HepG2 (cell line): ENCODE results near the gene POLL. TPM values are rescaled to one million over a fixed set of nuclear protein-coding genes. Genes with fewer than 3 reads are reported as not detected.

ENCODE experiments used
- ATAC-seq: fragments of 200-7000 bp; cut with Tn5 transposase; 3 replicates; pipeline ENCODE4 v1.9.1; 2020; ENCODE audit warnings: mild to moderate bottlenecking, moderate library complexity
- BruUV-seq: library from RNA; stranded (reverse); fragments of 400-500 nt; replicated peaks from 2 replicates; lab custom pipeline; 2021; lab: Mats Ljungman, UMichigan
- CTCF ChIA-PET: fragments of 300-600 bp; formaldehyde crosslinking; extraction: SDS; loops from one replicate; lab custom pipeline; 2021; ENCODE audit warnings: low total read pairs, inconsistent platforms, low intra/inter-chr PET ratio; lab: Yijun Ruan, JAX
- POLR2A ChIA-PET: fragments of 350-600 bp; sonication (Branson Sonifier 250); formaldehyde crosslinking; loops from one replicate; lab custom pipeline; 2020; ENCODE audit warnings: antibody characterized with exemption, inconsistent platforms; lab: Yijun Ruan, JAX
- DNase-seq: peaks from one replicate; pipeline ENCODE4 v3.0.0-alpha.2; 2015; ENCODE audit warnings: low spot score
- FAIRE-seq: peaks from 3 replicates; lab custom pipeline; 2011; peaks lifted over from hg19 to GRCh38; lab: Jason Lieb, UNC
- H2AFZ ChIP-seq: one replicate; pipeline ENCODE4 v1.6.1; 2011; ENCODE audit warnings: low read length, inconsistent platforms
- H3K27ac ChIP-seq: fragments of 300-600 bp; 3 replicates; pipeline ENCODE4 v1.8.0; 2011; ENCODE audit warnings: mixed run types, mild to moderate bottlenecking, mixed read lengths, low read length, inconsistent platforms; ENCODE audit not compliant: insufficient read depth; ENCODE audit errors: extremely low read length
- H3K27me3 ChIP-seq, 2 experiments: fragments of 200-600 bp in 1 of 2; 2 replicates in 1 of 2; 3 replicates in 1 of 2; pipeline versions ENCODE4 v1.6.0 to v1.8.0; 2011; ENCODE audit warnings: low read length in 2 of 2, mild to moderate bottlenecking in 2 of 2, moderate library complexity in 2 of 2, inconsistent platforms in 1 of 2; ENCODE audit not compliant: insufficient read depth in 2 of 2, control insufficient read depth in 1 of 2
- H3K36me3 ChIP-seq, 2 experiments: fragments of 200-600 bp in 1 of 2; replicated peaks in 1 of 2; 2 replicates in 1 of 2; 3 replicates in 1 of 2; pipeline versions ENCODE4 v1.5.1 to v1.8.0; 2011; ENCODE audit warnings: low read length in 2 of 2, inconsistent platforms in 1 of 2; ENCODE audit not compliant: insufficient read depth in 2 of 2, control insufficient read depth in 1 of 2
- H3K4me1 ChIP-seq: 2 replicates; pipeline ENCODE4 v1.5.1; 2012; ENCODE audit warnings: low read length, inconsistent platforms; ENCODE audit not compliant: insufficient read depth
- H3K4me2 ChIP-seq: 2 replicates; pipeline ENCODE4 v1.6.0; 2011; ENCODE audit warnings: low read depth, low read length, inconsistent platforms
- H3K4me3 ChIP-seq, 3 experiments: fragments of 200-600 bp in 1 of 3; sonication (generic), shearing (Covaris generic) in 1 of 3; replicated peaks in 1 of 3; 2 replicates each; pipeline ENCODE4 v1.5.1; 2011 to 2016; ENCODE audit warnings: low read length in 3 of 3, inconsistent platforms in 2 of 3, low read depth in 2 of 3, mild to moderate bottlenecking in 2 of 3, control low read depth in 1 of 3, mixed read lengths in 1 of 3; ENCODE audit not compliant: insufficient read depth in 1 of 3
- H3K79me2 ChIP-seq: one replicate; pipeline ENCODE4 v1.6.1; 2011; ENCODE audit warnings: low read length, inconsistent platforms; ENCODE audit not compliant: insufficient read depth
- H3K9ac ChIP-seq: 2 replicates; pipeline ENCODE4 v1.6.0; 2011; ENCODE audit warnings: mild to moderate bottlenecking, low read depth, low read length, inconsistent platforms; ENCODE audit not compliant: insufficient read depth
- H3K9me3 ChIP-seq: 2 replicates; pipeline ENCODE4 v1.5.1; 2012; ENCODE audit warnings: mild to moderate bottlenecking, low read length
- H4K20me1 ChIP-seq: 2 replicates; pipeline ENCODE4 v1.6.0; 2011; ENCODE audit warnings: inconsistent platforms, mild to moderate bottlenecking, low read length, moderate library complexity; ENCODE audit not compliant: insufficient read depth
- BRD4 ChIP-seq: sonication (generic); formaldehyde crosslinking; IDR thresholded peaks from 2 replicates; pipeline ENCODE4 v1.4.0; 2020; ENCODE audit warnings: missing genetic modification reagents
- KMT2B ChIP-seq: IDR thresholded peaks from 2 replicates; pipeline ENCODE4 v1.6.1; 2016; ENCODE audit warnings: missing genetic modification reagents, missing compliant biosample characterization
- MEF2D ChIP-seq: sonication (generic); formaldehyde crosslinking; IDR thresholded peaks from 2 replicates; pipeline ENCODE4 v1.5.1; 2020; ENCODE audit warnings: mild to moderate bottlenecking, missing genetic modification reagents
- NFRKB ChIP-seq: fragments of 450-650 bp; IDR thresholded peaks from 2 replicates; pipeline ENCODE4 v1.6.1; 2017
- NONO ChIP-seq, 2 experiments: fragments of 450-650 bp in 1 of 2; sonication (generic) in 1 of 2; formaldehyde crosslinking in 1 of 2; IDR thresholded peaks in 1 of 2; conservative IDR thresholded peaks in 1 of 2; 2 replicates each; pipeline versions ENCODE4 v1.6.1 to v1.8.0; 2017 to 2022; ENCODE audit warnings: mild to moderate bottlenecking in 1 of 2, missing genetic modification reagents in 1 of 2, moderate library complexity in 1 of 2
- RBM22 ChIP-seq: fragments of 200-400 bp; formaldehyde crosslinking; optimal IDR thresholded peaks from 2 replicates; pipeline ENCODE3; 2017; ENCODE audit warnings: mild to moderate bottlenecking, low read length, moderate library complexity
- RFX5 ChIP-seq: IDR thresholded peaks from 2 replicates; pipeline ENCODE4 v1.6.1; 2011; ENCODE audit warnings: low read depth, low read length, improper control_type of control experiment
- SP4 ChIP-seq: sonication (generic); formaldehyde crosslinking; IDR thresholded peaks from 2 replicates; pipeline ENCODE4 v1.8.1; 2023; ENCODE audit warnings: mild to moderate bottlenecking, missing genetic modification reagents
- ZNF367 ChIP-seq: sonication (generic); formaldehyde crosslinking; IDR thresholded peaks from 2 replicates; pipeline ENCODE4 v1.4.0; 2020; ENCODE audit warnings: missing genetic modification reagents, borderline replicate concordance
- ZNF543 ChIP-seq: sonication (generic); formaldehyde crosslinking; IDR thresholded peaks from 2 replicates; pipeline ENCODE4 v1.4.0; 2020; ENCODE audit warnings: mild to moderate bottlenecking, missing genetic modification reagents
- ZNF713 ChIP-seq: sonication (generic); formaldehyde crosslinking; IDR thresholded peaks from 2 replicates; pipeline ENCODE4 v1.4.0; 2020; ENCODE audit warnings: mild to moderate bottlenecking, missing genetic modification reagents
- ZNF816 ChIP-seq: sonication (generic); formaldehyde crosslinking; IDR thresholded peaks from 2 replicates; pipeline ENCODE4 v1.8.0; 2022; ENCODE audit warnings: missing genetic modification reagents, mild to moderate bottlenecking, borderline replicate concordance
- ZSCAN30 ChIP-seq: sonication (generic); formaldehyde crosslinking; IDR thresholded peaks from 2 replicates; pipeline ENCODE4 v1.5.0; 2020; ENCODE audit warnings: mild to moderate bottlenecking, missing genetic modification reagents
- WGBS: methylation state at CpG from one replicate; pipeline ENCODE4 v1.1.6; 2017; ENCODE audit warnings: low lambda C conversion rate; 5-methylcytosine and 5-hydroxymethylcytosine counted together
- in situ Hi-C: cut with HindIII; loops from 2 replicates; pipeline ENCODE4 v1.10.0; 2017; ENCODE audit warnings: low pct_unique_long_range_greater_than_20kb; ENCODE audit not compliant: extremely low pct_ligation_motif_present
- intact Hi-C: fragments of 100-400 bp; cut with micrococcal nuclease; formaldehyde crosslinking; loops from one replicate; pipeline ENCODE4 v1.10.0; 2022; ENCODE audit not compliant: unreplicated experiment
- polyA plus RNA-seq, 8 experiments: library from polyadenylated mRNA; depleted of rRNA in 3 of 8; stranded (reverse) in 7 of 8; unstranded in 1 of 8; fragments of >200 nt; fragmentation: Illumina TruSeq in 4 of 8; extraction: Trizol in 4 of 8; gene quantifications; 2 replicates each; pipeline versions ENCODE4 v1.2.1 to v1.2.3, GENCODE V29; 2011 to 2016; ENCODE audit warnings: low read depth in 4 of 8, missing spikeins in 1 of 8, mixed read lengths in 1 of 8; ENCODE audit not compliant: insufficient read depth in 1 of 8
- total RNA-seq, 5 experiments: library from RNA; depleted of rRNA; stranded (reverse); fragments of >200 nt; fragmentation: Illumina TruSeq; extraction: Trizol; gene quantifications; 2 replicates each; pipeline ENCODE4 v1.2.3, GENCODE V29; 2016; ENCODE audit warnings: low read depth in 1 of 5
- TF ChIP-seq, protein P1 (sequence below): sonication (generic); formaldehyde crosslinking; IDR thresholded peaks from 2 replicates; pipeline ENCODE4 v1.8.1; 2023; ENCODE audit warnings: mild to moderate bottlenecking, missing genetic modification reagents
- TF ChIP-seq, protein P2 (sequence below): sonication (generic); formaldehyde crosslinking; IDR thresholded peaks from 2 replicates; pipeline ENCODE4 v1.9.0; 2022; ENCODE audit warnings: low read depth, missing genetic modification reagents
- TF ChIP-seq, protein P3 (sequence below): sonication (generic); formaldehyde crosslinking; IDR thresholded peaks from 2 replicates; pipeline ENCODE4 v1.8.1; 2023; ENCODE audit warnings: missing genetic modification reagents, mild to moderate bottlenecking, borderline replicate concordance
- TF ChIP-seq, protein P4 (sequence below): sonication (generic); formaldehyde crosslinking; IDR thresholded peaks from 2 replicates; pipeline ENCODE4 v1.8.1; 2022; ENCODE audit warnings: low read depth, mild to moderate bottlenecking, missing genetic modification reagents
- TF ChIP-seq, protein P5 (sequence below): sonication (generic); formaldehyde crosslinking; IDR thresholded peaks from 2 replicates; pipeline ENCODE4 v1.4.0; 2020; ENCODE audit warnings: mild to moderate bottlenecking, missing genetic modification reagents

The POLL gene
- total and polyA plus RNA-seq, 2 of the 13 experiments (the other 11 are each of a cell fraction or from before 2014, with no cell fraction given) = 13.8 to 19.1 TPM

DNA sequence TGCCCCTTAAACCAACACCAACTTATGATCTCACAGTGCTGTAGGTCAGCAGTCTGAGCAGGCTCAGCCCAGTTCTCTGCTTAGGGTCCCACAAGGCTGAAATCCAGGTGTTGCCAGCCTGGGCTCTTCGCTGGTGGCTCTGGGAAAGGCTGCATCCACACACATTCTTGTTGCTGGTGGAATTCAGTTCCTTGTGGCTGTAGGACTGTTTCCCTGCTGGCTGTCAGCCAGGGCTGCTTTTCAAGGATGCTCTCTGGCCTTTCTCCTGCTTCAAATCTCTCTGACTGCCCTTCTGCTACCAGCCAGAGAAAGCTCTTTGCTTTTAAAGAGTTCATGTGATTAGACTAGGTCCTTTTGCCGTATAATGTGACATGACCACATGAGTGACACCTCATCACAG, 15.3 kb downstream of the POLL start:
- WGBS = 46% methylated on average over 2 of the region's 2 CpGs
- ChIA-PET POLR2A (no interaction called here), CTCF (no interaction called here)

More for the DNA sequence above, 15.3 kb downstream of the POLL start:
- no peak for DNase-seq
- no peak overlapping the region for H3K27ac ChIP-seq
- peaks cover 27% of the 10 kb centered on the region for H3K4me1 ChIP-seq
- no peak overlapping the region for H3K9ac ChIP-seq
- in situ Hi-C loops = loop anchor here (5.0 kb wide), 1 partner anchor 280 kb away; no protein-coding TSS in a partner anchor
- TF ChIP-seq RBM22 = no peak
- TF ChIP-seq KMT2B = no peak
- no peak for TF ChIP-seq ZNF713 (CRISPR knock-in tag)
- TF ChIP-seq BRD4 (CRISPR knock-in tag) = no peak
- no peak for TF ChIP-seq ZNF816
- no peak for TF ChIP-seq RFX5
- no peak for TF ChIP-seq NONO (IDR thresholded peaks at IDR 0.05)
- TF ChIP-seq NONO (CRISPR knock-in tag; conservative IDR thresholded peaks at IDR 0.05) = no peak
- TF ChIP-seq MEF2D = no peak
- TF ChIP-seq, protein P1, sequence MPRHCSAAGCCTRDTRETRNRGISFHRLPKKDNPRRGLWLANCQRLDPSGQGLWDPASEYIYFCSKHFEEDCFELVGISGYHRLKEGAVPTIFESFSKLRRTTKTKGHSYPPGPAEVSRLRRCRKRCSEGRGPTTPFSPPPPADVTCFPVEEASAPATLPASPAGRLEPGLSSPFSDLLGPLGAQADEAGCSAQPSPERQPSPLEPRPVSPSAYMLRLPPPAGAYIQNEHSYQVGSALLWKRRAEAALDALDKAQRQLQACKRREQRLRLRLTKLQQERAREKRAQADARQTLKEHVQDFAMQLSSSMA (CRISPR knock-in tag) = no peak
- TF ChIP-seq, protein P2, sequence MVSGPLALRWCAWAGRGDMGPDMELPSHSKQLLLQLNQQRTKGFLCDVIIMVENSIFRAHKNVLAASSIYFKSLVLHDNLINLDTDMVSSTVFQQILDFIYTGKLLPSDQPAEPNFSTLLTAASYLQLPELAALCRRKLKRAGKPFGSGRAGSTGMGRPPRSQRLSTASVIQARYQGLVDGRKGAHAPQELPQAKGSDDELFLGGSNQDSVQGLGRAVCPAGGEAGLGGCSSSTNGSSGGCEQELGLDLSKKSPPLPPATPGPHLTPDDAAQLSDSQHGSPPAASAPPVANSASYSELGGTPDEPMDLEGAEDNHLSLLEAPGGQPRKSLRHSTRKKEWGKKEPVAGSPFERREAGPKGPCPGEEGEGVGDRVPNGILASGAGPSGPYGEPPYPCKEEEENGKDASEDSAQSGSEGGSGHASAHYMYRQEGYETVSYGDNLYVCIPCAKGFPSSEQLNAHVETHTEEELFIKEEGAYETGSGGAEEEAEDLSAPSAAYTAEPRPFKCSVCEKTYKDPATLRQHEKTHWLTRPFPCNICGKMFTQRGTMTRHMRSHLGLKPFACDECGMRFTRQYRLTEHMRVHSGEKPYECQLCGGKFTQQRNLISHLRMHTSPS (CRISPR knock-in tag) = no peak
- no peak for TF ChIP-seq SP4 (CRISPR knock-in tag)
- TF ChIP-seq, protein P3, sequence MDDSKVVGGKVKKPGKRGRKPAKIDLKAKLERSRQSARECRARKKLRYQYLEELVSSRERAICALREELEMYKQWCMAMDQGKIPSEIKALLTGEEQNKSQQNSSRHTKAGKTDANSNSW = no peak
- TF ChIP-seq ZNF367 (CRISPR knock-in tag) = no peak
- TF ChIP-seq, protein P4, sequence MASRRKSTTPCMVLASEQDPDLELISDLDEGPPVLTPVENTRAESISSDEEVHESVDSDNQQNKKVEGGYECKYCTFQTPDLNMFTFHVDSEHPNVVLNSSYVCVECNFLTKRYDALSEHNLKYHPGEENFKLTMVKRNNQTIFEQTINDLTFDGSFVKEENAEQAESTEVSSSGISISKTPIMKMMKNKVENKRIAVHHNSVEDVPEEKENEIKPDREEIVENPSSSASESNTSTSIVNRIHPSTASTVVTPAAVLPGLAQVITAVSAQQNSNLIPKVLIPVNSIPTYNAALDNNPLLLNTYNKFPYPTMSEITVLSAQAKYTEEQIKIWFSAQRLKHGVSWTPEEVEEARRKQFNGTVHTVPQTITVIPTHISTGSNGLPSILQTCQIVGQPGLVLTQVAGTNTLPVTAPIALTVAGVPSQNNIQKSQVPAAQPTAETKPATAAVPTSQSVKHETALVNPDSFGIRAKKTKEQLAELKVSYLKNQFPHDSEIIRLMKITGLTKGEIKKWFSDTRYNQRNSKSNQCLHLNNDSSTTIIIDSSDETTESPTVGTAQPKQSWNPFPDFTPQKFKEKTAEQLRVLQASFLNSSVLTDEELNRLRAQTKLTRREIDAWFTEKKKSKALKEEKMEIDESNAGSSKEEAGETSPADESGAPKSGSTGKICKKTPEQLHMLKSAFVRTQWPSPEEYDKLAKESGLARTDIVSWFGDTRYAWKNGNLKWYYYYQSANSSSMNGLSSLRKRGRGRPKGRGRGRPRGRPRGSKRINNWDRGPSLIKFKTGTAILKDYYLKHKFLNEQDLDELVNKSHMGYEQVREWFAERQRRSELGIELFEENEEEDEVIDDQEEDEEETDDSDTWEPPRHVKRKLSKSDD (CRISPR knock-in tag) = no peak
- TF ChIP-seq, protein P5, sequence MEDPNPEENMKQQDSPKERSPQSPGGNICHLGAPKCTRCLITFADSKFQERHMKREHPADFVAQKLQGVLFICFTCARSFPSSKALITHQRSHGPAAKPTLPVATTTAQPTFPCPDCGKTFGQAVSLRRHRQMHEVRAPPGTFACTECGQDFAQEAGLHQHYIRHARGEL (CRISPR knock-in tag) = no peak
- no peak for TF ChIP-seq NFRKB
- no peak for TF ChIP-seq ZNF543 (CRISPR knock-in tag)
- no peak for TF ChIP-seq ZSCAN30 (CRISPR knock-in tag)
- TF ChIP-seq, all 625 proteins: peak for 0
- H4K20me1 ChIP-seq = no peaks in the 10 kb centered on the region
- H3K4me2 ChIP-seq = no peak overlapping the region
- intact Hi-C loops = loop anchor here (5.0 kb wide), 1 partner anchor 280 kb away; no protein-coding TSS in a partner anchor
- no peak overlapping the region for H2AFZ ChIP-seq
- no peaks in the 10 kb centered on the region for H3K9me3 ChIP-seq
- H3K36me3 ChIP-seq = no peaks in the 10 kb centered on the region
- H3K79me2 ChIP-seq = no peaks in the 10 kb centered on the region
- FAIRE-seq (no peak), ATAC-seq (no peak)
- H3K27me3 ChIP-seq = peaks cover 0 to 26% of the 10 kb centered on the region in 2 experiments; a peak in 2 of 5 replicates
- no peak overlapping the region for H3K4me3 ChIP-seq
- no TSS peak for BruUV-seq
